CD4-positive, alpha-beta T cell treated with Interleukin-21 for 1 hour (primary cell): ENCODE measurements around the gene KRT83.

Experiments
- DNase-seq: peaks from one replicate; pipeline ENCODE4 v3.0.0-alpha.2; 2020

The KRT83 gene

DNA sequence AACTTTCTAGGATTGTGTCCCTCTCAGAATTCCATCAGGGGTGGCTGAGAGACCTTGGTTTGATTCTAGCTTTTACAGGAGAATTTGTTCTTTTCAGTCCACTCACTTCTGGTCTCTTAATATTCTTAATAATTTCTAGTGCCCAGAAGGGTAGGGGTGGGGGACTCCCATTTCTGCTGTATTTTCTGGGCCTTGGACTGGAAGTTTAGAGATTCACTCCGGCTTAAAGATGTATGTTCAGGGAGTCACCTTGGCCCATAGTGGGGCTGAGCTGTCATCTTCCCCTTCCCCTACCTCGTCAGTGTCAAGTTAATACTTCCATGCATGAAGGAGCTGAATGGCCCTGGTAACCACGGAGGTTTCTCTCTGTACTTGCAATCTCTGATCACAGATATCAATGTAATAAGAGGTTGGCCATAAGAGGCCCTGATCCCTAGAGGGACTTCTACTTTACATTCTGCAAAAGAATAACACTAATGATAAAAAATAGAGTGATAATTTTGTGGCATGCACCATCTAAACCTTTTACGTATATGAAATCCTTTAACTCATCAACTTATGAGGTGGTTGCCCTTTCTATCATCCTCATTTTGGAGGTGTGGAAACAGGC, 36.5 kb downstream of the KRT83 start:
- DNase-seq: no peak

GRCh38 chr12:52280796-52281560, 40.2 kb downstream of the KRT83 start:
- no peak for DNase-seq

GRCh38 chr12:52280319-52280795, 40.8 kb downstream of the KRT83 start:
- DNase-seq: no peak

DNA sequence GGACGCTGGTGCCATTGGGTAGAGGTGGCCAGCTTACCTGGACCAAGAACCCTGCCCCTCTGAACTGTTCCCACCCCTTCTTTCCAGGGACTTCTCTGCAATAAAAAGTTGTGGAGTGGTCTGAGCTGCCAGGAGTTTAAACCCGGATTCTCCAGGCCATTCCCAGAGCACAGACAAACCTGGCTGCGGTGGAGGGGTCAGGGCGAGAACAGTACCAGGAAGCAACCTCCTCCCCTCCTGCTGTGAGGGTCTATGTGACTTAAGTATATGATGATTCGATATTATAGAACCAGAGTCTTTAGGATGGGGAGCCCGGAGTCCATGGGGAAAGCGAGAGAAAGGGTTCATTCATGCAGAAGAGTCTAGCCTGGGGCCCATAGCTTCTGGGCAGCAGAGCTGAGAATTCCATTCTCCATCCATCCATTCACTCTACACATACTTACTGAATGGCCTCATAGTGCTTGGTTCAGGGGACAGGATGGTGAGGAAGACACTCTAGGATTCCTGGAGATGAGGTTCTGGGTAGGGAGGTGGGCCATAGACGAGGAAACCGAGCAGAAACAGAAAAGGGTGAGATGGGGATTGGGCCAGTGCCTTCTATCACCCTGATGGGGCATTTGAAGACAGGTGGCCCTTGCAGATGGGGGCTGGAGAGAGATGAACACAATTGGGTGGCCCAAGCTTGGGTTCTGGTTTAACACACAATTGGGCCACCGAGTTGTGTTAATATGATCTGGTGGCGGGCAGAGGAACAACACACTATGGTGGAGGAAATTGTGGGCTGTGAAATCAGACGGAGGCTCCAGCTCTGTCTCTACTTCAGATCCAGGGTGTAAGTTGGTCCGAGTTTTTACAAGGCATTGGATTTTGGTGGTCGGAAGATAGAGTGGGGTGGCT, 41.5 kb downstream of the KRT83 start:
- DNase-seq: no peak

DNA sequence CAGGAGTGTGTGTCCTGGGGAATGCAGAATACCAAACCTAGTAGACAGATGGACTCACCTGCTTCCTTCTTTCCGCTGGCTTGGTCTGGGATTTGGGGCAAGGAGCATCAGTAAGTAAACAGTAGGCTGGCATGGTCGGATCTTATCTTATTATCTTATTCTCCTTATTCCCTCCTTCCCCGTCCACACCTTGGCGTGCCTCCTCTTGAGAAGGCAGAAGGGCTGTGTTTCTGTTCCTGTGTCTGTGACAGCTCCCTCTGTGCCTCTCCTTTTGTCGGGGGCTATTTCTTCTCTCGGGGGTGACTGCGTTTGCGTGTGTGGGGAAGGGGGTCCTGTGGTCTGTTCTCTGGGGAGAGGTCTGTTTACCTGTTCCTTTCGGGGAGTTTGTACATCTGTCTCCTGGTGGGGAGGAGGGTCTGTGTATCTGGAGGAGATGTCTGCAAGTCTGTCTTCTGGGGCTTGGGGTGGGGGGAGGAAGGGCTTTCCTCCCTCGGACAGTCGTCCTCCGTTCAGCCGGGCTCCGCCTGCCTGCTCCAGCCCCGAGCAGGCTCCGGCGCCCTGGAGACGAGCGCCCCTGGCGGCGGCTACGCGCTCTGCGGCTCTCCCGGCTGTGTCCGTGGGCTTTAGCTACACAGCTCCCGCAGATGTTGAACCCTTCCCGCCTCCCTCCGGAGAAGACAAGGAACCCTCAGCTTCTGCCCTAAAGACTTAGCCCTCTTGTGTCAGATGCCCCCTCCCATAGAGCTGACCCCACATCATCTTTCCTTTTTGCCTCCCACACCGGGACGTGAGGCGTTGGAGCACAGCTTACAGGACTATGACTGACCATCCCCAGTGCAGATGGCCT, 42.4 kb downstream of the KRT83 start:
- DNase-seq: peak; percentile 63

DNA sequence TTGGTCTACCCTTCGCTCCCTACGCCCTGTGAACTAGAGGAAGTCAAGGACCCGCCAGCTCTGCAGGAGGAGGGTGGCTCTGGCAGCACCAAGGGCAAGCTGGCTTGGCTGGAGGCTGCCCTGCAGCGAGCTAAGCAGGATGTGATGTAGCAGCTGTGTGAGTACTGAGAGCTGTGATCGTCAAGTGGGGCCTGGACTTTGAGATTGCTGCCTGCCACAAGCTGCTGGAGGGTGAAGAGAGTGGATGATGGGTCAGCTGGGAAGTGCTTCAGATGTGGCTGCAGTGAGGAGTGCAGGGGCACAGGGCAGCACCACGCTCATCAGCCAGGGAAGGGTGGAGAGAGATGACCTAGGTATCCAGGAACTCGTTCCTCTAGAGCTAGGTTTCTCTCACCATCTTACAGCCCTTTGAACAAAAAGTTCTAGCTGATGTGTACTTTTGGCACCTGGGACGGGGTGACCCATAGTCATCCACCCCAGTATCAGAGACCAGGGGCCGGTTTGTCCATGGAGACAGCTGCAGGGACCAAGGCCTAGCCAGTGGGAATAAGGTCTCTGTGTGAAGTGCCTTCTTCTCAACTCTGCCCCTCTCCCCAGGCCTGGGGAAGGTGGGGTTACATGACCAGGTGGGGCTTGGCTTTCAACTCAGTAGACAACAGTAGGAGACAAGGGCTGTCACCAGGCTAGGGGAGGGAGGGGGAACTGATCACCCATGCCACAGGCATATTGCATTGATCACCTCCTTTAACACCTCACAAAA, 43.5 kb downstream of the KRT83 start:
- DNase-seq: no peak

DNA sequence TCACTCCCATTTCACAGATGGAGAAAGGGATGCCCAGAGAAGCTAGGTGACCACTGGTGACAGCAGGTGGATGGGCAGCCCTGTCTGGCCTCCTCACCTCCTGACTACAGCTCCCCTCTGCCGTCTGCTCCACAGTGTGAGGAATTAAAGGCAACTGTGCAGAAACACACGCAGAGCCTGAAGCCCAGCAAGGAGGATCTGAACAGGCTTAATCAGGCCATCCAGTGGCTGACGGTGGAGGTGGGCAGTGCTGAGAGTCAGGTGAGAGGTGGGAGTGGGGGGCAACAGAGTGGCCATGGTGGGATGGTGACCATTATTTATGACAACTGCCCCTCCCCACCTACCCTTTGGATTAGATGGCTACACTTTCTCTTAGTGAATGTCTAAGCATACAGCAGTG, 45.5 kb downstream of the KRT83 start:
- DNase-seq: no peak

DNA sequence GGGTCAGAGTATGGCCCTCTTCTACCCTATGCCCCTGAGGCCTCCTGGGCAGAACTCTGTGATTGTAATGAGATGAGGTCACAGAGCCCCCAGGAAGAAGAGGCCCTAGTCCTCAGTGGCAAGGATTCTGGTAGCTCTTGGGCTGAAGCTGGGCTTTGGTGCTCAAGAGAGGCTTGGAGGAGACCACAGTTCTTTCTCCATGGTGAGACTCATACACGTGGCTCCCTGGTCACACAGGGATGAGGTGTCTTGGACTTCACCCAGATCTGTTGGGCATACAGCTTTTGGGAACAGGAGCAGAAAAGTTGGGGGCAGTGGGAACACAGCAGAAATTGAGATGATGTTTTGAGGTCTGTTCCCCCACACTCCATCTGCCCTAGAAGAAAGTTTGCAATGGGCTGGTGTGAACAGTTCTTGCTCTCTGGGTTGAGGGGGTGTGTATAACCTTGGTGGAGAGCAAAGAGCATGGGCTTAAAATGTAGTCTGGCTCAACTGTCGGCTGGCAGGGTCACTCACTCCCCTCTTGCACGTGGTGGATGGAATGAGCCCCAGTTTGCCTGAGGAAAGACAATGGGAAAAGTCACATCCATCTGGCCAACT, 46.6 kb downstream of the KRT83 start, which contains the start of gene KRT86:
Gene KRT86 (plus strand): TSS at position 125 of the 600 bp plus-strand sequence. CDS start 27,272 bp downstream, outside the sequence.
- no peak for DNase-seq

GRCh38 chr12:52271158-52271557, 50.0 kb downstream of the KRT83 start:
- no peak for DNase-seq

GRCh38 chr12:52270541-52271070, 50.6 kb downstream of the KRT83 start:
- DNase-seq: no peak

DNA sequence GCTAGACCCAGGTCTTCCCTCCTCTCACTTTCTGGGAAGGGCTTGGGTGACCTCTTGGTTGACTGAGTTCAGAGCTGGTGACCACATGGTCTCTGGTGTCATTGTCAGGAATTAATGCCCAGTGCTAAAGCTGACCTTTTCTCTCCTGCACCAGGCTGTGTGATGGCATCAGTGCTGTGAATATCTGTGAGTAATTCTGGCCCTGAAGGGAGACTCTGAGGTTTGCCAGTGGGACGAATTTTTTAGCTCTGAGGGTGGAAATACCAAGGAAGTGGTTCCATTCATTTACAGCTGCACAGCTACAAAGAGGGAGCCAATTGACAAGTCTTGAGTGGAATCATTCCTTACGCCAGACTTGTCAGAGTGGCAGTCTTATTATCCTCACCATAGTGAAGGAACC, 53.0 kb downstream of the KRT83 start:
- no peak for DNase-seq

- DNase-seq: no peak
Measured at GRCh38 chr12:52267699-52268098, 53.5 kb downstream of the KRT83 start.

GRCh38 chr12:52267266-52267665, 53.9 kb downstream of the KRT83 start:
- no peak for DNase-seq

- no peak for DNase-seq
Measured at GRCh38 chr12:52266514-52266913, 54.7 kb downstream of the KRT83 start.

- DNase-seq: no peak
Measured at GRCh38 chr12:52264435-52264825, 56.8 kb downstream of the KRT83 start.
